Caco-2 (cell line): ENCODE results near the gene TJP2. TPM values are rescaled to one million over a fixed set of nuclear protein-coding genes. Genes with fewer than 3 reads are reported as not detected.

Experiments
- BruUV-seq: library from RNA; stranded (reverse); fragments of 400-500 nt; replicated peaks from 2 replicates; lab custom pipeline; 2021; lab: Mats Ljungman, UMichigan
- CTCF ChIA-PET: fragments of 300-600 bp; sonication (Branson Sonifier 250); formaldehyde crosslinking; loops from one replicate; lab custom pipeline; 2022; ENCODE audit warnings: antibody characterized with exemption; lab: Charles Lee
- POLR2A ChIA-PET: fragments of 300-600 bp; sonication (Branson Sonifier 250); formaldehyde crosslinking; loops from one replicate; lab custom pipeline; 2022; ENCODE audit warnings: antibody characterized with exemption; lab: Charles Lee
- DNase-seq, 2 experiments: peaks; one replicate each; pipeline versions ENCODE4 v3.0.0 to v3.0.0-alpha.2; 2020 to 2022
- H3K27me3 ChIP-seq: replicated peaks from 2 replicates; pipeline ENCODE4 v1.6.0; 2011; ENCODE audit warnings: low read length; ENCODE audit not compliant: control insufficient read depth, insufficient read depth
- H3K36me3 ChIP-seq: 2 replicates; pipeline ENCODE4 v1.5.1; 2011; ENCODE audit warnings: low read length; ENCODE audit not compliant: control insufficient read depth, insufficient read depth
- H3K4me1 ChIP-seq: fragments of 250-450 bp; sonication (Bioruptor Pico); 2 replicates; pipeline ENCODE4 v1.5.1; 2020; ENCODE audit warnings: mild to moderate bottlenecking
- H3K4me3 ChIP-seq: 2 replicates; pipeline ENCODE4 v1.5.1; 2011; ENCODE audit warnings: low read depth, mild to moderate bottlenecking, control low read depth, low read length
- H3K9me3 ChIP-seq: fragments of 250-450 bp; sonication (Bioruptor Pico); 2 replicates; pipeline ENCODE4 v1.5.1; 2020; ENCODE audit warnings: mild to moderate bottlenecking, moderate library complexity
- H3K27ac Mint-ChIP-seq: one replicate; pipeline ENCODE4 v1.8.0; 2022; ENCODE audit warnings: mixed read lengths; ENCODE audit not compliant: unreplicated experiment
- H3K27me3 Mint-ChIP-seq: one replicate; pipeline ENCODE4 v1.8.0; 2022; ENCODE audit warnings: mixed read lengths; ENCODE audit not compliant: insufficient read depth, unreplicated experiment
- H3K36me3 Mint-ChIP-seq: one replicate; pipeline ENCODE4 v1.8.0; 2022; ENCODE audit warnings: mild to moderate bottlenecking, mixed read lengths; ENCODE audit not compliant: insufficient read depth, unreplicated experiment
- H3K4me1 Mint-ChIP-seq: one replicate; pipeline ENCODE4 v1.8.0; 2022; ENCODE audit warnings: low read depth, mixed read lengths; ENCODE audit not compliant: unreplicated experiment
- H3K4me3 Mint-ChIP-seq: one replicate; pipeline ENCODE4 v1.8.0; 2022; ENCODE audit warnings: mild to moderate bottlenecking, moderate library complexity, mixed read lengths; ENCODE audit not compliant: unreplicated experiment
- H3K9me3 Mint-ChIP-seq: one replicate; pipeline ENCODE4 v1.8.0; 2022; ENCODE audit warnings: mixed read lengths; ENCODE audit not compliant: unreplicated experiment
- CTCF ChIP-seq, 2 experiments: fragments of 200-600 bp in 1 of 2; IDR thresholded peaks; 1 replicate in 1 of 2; 2 replicates in 1 of 2; pipeline versions ENCODE4 v1.5.1 to v1.8.0; 2011 to 2022; ENCODE audit warnings: antibody characterized with exemption in 1 of 2, control low read depth in 1 of 2, inconsistent platforms in 1 of 2, low read depth in 1 of 2, low read length in 1 of 2, mild to moderate bottlenecking in 1 of 2, moderate library complexity in 1 of 2; ENCODE audit not compliant: insufficient read depth in 1 of 2, severe bottlenecking in 1 of 2, unreplicated experiment in 1 of 2
- intact Hi-C: fragments of 100-400 bp; cut with micrococcal nuclease; formaldehyde crosslinking; loops from one replicate; pipeline ENCODE4 v1.10.0; 2022; ENCODE audit not compliant: unreplicated experiment
- total RNA-seq: library from RNA; stranded (reverse); gene quantifications from 2 replicates; pipeline ENCODE4 v1.2.3, GENCODE V29; 2022

TJP2 gene
- total RNA-seq, 1 experiment from 2014 or later: 36.7 TPM

- TF ChIP-seq CTCF (IDR thresholded peaks at IDR 0.05; ENCODE audit: insufficient read depth in 1 of 2, low read depth in 1 of 2, low read length in 1 of 2, severe bottlenecking in 1 of 2, unreplicated experiment in 1 of 2): no peak
- ChIA-PET POLR2A (no interaction called here), CTCF (no interaction called here)
- BruUV-seq: no TSS peak
- H3K9me3 Mint-ChIP-seq: no peaks in the 10 kb centered on the region
- peaks cover 8% of the 10 kb centered on the region for H3K36me3 Mint-ChIP-seq
- no peaks in the 10 kb centered on the region for H3K27me3 Mint-ChIP-seq
- DNase-seq: no peak
- no peak overlapping the region for H3K27ac Mint-ChIP-seq
- Histone ChIP-seq H3K4me3 (no peak overlapping the region), H3K27me3 (no peaks in the 10 kb centered on the region), H3K4me1 (no peaks in the 10 kb centered on the region), H3K9me3 (no peaks in the 10 kb centered on the region), H3K36me3 (no peaks in the 10 kb centered on the region)
- intact Hi-C loops: no loop called here
- no peak overlapping the region for H3K4me3 Mint-ChIP-seq
- H3K4me1 Mint-ChIP-seq: no peaks in the 10 kb centered on the region
Observed at GRCh38 chr9:69140123-69140735, 33.8 kb upstream of the TJP2 start.

- POLR2A ChIA-PET: no interaction called here
- Histone ChIP-seq H3K9me3 (no peaks in the 10 kb centered on the region), H3K27me3 (no peaks in the 10 kb centered on the region), H3K36me3 (no peaks in the 10 kb centered on the region), H3K4me3 (no peak overlapping the region), H3K4me1 (no peaks in the 10 kb centered on the region)
- H3K4me3 Mint-ChIP-seq: no peak overlapping the region
- H3K27me3 Mint-ChIP-seq: no peaks in the 10 kb centered on the region
- no TSS peak for BruUV-seq
- intact Hi-C loops: no loop called here
- no peaks in the 10 kb centered on the region for H3K9me3 Mint-ChIP-seq
- TF ChIP-seq CTCF (IDR thresholded peaks at IDR 0.05; ENCODE audit: insufficient read depth in 1 of 2, low read depth in 1 of 2, low read length in 1 of 2, severe bottlenecking in 1 of 2, unreplicated experiment in 1 of 2): no peak
- CTCF ChIA-PET: no interaction called here
- H3K4me1 Mint-ChIP-seq: no peaks in the 10 kb centered on the region
- peaks cover 8% of the 10 kb centered on the region for H3K36me3 Mint-ChIP-seq
- DNase-seq: no peak
- no peak overlapping the region for H3K27ac Mint-ChIP-seq
Observed at GRCh38 chr9:69141851-69142250, 32.2 kb upstream of the TJP2 start.

DNA sequence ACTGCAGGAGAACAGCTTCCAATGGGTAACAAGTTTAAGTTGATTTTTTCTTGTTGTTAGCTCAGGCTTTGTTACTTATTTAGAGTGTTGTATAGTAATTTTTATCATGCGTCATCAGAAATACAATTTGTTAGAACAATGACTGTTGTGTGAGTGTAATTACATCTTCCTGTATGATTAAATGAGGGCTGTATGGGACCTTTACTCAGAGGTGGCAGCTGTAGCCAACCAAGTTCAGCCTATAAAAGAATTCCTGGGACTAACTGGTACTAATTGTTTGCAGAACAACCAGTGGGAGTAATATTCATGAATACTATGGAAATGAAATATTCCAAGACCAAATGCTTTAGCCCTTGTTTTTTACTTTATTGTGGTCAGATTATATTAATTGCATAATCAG lies 30.8 kb upstream of the TJP2 start:
- no peaks in the 10 kb centered on the region for H3K9me3 ChIP-seq
- DNase-seq: no peak
- Mint-ChIP-seq H3K4me1 (no peaks in the 10 kb centered on the region), H3K4me3 (no peak overlapping the region), H3K27me3 (no peaks in the 10 kb centered on the region), H3K36me3 (no peaks in the 10 kb centered on the region), H3K27ac (no peak overlapping the region), H3K9me3 (no peaks in the 10 kb centered on the region)
- POLR2A ChIA-PET: no interaction called here
- H3K4me3 ChIP-seq: no peak overlapping the region
- intact Hi-C loops: no loop called here
- H3K36me3 ChIP-seq: no peaks in the 10 kb centered on the region
- BruUV-seq: no TSS peak
- CTCF ChIA-PET: no interaction called here
- H3K27me3 ChIP-seq: no peaks in the 10 kb centered on the region
- TF ChIP-seq CTCF (IDR thresholded peaks at IDR 0.05; ENCODE audit: insufficient read depth in 1 of 2, low read depth in 1 of 2, low read length in 1 of 2, severe bottlenecking in 1 of 2, unreplicated experiment in 1 of 2): no peak
- H3K4me1 ChIP-seq: no peaks in the 10 kb centered on the region
